Calu3 (cell line): ENCODE measurements around the gene WFIKKN2. TPM values are rescaled to one million over a fixed set of nuclear protein-coding genes. Genes with fewer than 3 reads are reported as not detected.

Experiments
- BruUV-seq: library from RNA; stranded (reverse); fragments of 400-500 nt; replicated peaks from 2 replicates; lab custom pipeline; 2021; lab: Mats Ljungman, UMichigan
- CTCF ChIA-PET: fragments of 300-600 bp; sonication (Branson Sonifier 250); formaldehyde crosslinking; loops from one replicate; lab custom pipeline; 2022; ENCODE audit warnings: antibody characterized with exemption; lab: Charles Lee
- DNase-seq: peaks from one replicate; pipeline ENCODE4 v3.0.0; 2022
- H3K27ac Mint-ChIP-seq: one replicate; pipeline ENCODE4 v1.8.0; 2022; ENCODE audit warnings: mixed read lengths; ENCODE audit not compliant: unreplicated experiment
- H3K27me3 Mint-ChIP-seq: one replicate; pipeline ENCODE4 v1.8.0; 2022; ENCODE audit warnings: mixed read lengths; ENCODE audit not compliant: unreplicated experiment
- H3K36me3 Mint-ChIP-seq: one replicate; pipeline ENCODE4 v1.8.0; 2022; ENCODE audit warnings: mild to moderate bottlenecking, moderate library complexity, mixed read lengths; ENCODE audit not compliant: insufficient read depth, unreplicated experiment
- H3K4me1 Mint-ChIP-seq: one replicate; pipeline ENCODE4 v1.8.0; 2022; ENCODE audit warnings: mild to moderate bottlenecking, low read depth, mixed read lengths; ENCODE audit not compliant: unreplicated experiment
- H3K4me3 Mint-ChIP-seq: one replicate; pipeline ENCODE4 v1.8.0; 2022; ENCODE audit warnings: mild to moderate bottlenecking, low read depth, moderate library complexity, mixed read lengths; ENCODE audit not compliant: unreplicated experiment
- H3K9me3 Mint-ChIP-seq: one replicate; pipeline ENCODE4 v1.8.0; 2022; ENCODE audit warnings: low read depth, mixed read lengths; ENCODE audit not compliant: unreplicated experiment
- intact Hi-C: fragments of 100-400 bp; cut with micrococcal nuclease; formaldehyde crosslinking; loops from one replicate; pipeline ENCODE4 v1.10.0; 2022; ENCODE audit not compliant: unreplicated experiment
- total RNA-seq: library from RNA; stranded (reverse); gene quantifications from 2 replicates; pipeline ENCODE4 v1.2.3, GENCODE V29; 2022
- TF ChIP-seq, protein P1 (sequence below): fragments of 200-600 bp; IDR thresholded peaks from one replicate; pipeline ENCODE4 v1.8.0; 2022; ENCODE audit warnings: antibody characterized with exemption; ENCODE audit not compliant: unreplicated experiment

The WFIKKN2 gene
- total RNA-seq, 1 experiment from 2014 or later: not detected

GRCh38 chr17:50864747-50865059, 29.3 kb downstream of the WFIKKN2 start:
- H3K4me1 Mint-ChIP-seq: peaks cover 31% of the 10 kb centered on the region
- peak overlapping the region; percentile 100 for H3K27ac Mint-ChIP-seq
- CTCF ChIA-PET: interaction anchor here (1.9 to 5.9 kb wide), 3 partner anchors 12 to 84 kb away, joined by 10 to 68 read pairs (median 36); no protein-coding TSS in a partner anchor
- no peaks in the 10 kb centered on the region for H3K27me3 Mint-ChIP-seq
- TF ChIP-seq, protein P1, sequence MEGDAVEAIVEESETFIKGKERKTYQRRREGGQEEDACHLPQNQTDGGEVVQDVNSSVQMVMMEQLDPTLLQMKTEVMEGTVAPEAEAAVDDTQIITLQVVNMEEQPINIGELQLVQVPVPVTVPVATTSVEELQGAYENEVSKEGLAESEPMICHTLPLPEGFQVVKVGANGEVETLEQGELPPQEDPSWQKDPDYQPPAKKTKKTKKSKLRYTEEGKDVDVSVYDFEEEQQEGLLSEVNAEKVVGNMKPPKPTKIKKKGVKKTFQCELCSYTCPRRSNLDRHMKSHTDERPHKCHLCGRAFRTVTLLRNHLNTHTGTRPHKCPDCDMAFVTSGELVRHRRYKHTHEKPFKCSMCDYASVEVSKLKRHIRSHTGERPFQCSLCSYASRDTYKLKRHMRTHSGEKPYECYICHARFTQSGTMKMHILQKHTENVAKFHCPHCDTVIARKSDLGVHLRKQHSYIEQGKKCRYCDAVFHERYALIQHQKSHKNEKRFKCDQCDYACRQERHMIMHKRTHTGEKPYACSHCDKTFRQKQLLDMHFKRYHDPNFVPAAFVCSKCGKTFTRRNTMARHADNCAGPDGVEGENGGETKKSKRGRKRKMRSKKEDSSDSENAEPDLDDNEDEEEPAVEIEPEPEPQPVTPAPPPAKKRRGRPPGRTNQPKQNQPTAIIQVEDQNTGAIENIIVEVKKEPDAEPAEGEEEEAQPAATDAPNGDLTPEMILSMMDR: no peak
- H3K9me3 Mint-ChIP-seq: no peaks in the 10 kb centered on the region
- DNase-seq: peak; percentile 36
- H3K36me3 Mint-ChIP-seq: peaks cover 84% of the 10 kb centered on the region
- no TSS peak for BruUV-seq
- H3K4me3 Mint-ChIP-seq: peak overlapping the region; percentile 78
- intact Hi-C loops: loop anchor here (5.0 to 10.0 kb wide), 2 partner anchors 43 to 290 kb away; partner anchors contain the start of gene NME1

- Mint-ChIP-seq H3K36me3 (peaks cover 81% of the 10 kb centered on the region), H3K27me3 (no peaks in the 10 kb centered on the region), H3K4me3 (peak overlapping the region; percentile 78), H3K9me3 (no peaks in the 10 kb centered on the region), H3K27ac (peak overlapping the region; percentile 100), H3K4me1 (peaks cover 31% of the 10 kb centered on the region)
- DNase-seq: peak; percentile 78
- no TSS peak for BruUV-seq
- intact Hi-C loops: loop anchor here (5.0 to 10.0 kb wide), 2 partner anchors 42 to 290 kb away; partner anchors contain the start of gene NME1
- TF ChIP-seq, protein P1: no peak
- CTCF ChIA-PET: interaction anchor here (0.6 to 5.9 kb wide), 13 partner anchors 12 to 288 kb away, joined by 3 to 68 read pairs (median 5); partner anchors contain the start of gene NME1
Observed at GRCh38 chr17:50865060-50865867, 29.9 kb downstream of the WFIKKN2 start.

- CTCF ChIA-PET: interaction anchor here (0.6 to 5.9 kb wide), 15 partner anchors 13 to 287 kb away, joined by 3 to 68 read pairs (median 5); partner anchors contain the start of gene NME1
Observed at GRCh38 chr17:50865868-50866260, 30.5 kb downstream of the WFIKKN2 start.

DNA sequence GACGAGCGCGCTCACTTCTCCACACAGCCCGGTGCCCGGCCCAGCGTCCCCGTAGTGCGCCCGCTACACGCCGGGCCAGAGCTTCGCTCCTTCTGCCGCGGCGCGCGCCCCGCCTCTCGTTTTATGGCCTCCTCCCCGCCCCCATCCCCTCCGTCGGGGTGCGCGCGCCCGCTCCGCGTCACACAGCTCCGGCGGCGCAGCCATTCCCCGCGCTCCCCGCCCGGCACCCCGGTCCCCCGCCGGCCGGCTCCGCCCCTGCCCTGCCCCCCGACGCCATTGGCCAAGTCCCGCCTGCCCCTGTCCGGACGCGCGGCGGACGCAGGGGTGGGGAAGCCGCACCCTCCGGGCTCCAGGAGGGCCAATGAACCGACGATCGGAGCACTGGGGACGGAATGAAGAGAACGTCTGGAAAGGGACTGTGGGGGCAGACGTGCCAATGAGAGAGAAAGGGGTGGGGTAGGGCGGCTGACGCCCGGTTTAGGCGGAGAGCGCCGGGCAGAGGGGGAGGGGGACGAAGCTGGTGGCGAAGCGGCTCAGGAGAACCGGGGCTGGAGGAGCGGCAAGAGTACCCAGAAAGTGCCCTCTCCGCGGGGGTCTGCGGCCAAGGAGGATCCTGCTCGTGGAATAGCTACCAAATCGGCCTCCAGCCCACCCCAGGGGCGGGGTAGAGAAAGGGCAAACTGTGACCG, 31.0 kb downstream of the WFIKKN2 start, which contains the start of gene TOB1:
TOB1 (minus strand) TSS at position 94 of the 689 bp plus-strand sequence. CDS start 2,337 bp downstream, outside the sequence.
- peak within 1 kb of the TSS; percentile 100 for H3K27ac Mint-ChIP-seq
- BruUV-seq: no TSS peak
- no peaks in the 10 kb centered on the region for H3K27me3 Mint-ChIP-seq
- intact Hi-C loops: loop anchor here (2.0 to 10.0 kb wide), 3 partner anchors 26 to 288 kb away; partner anchors contain the start of gene NME1
- no peaks in the 10 kb centered on the region for H3K9me3 Mint-ChIP-seq
- CTCF ChIA-PET: interaction anchor here (0.6 to 5.9 kb wide), 18 partner anchors 13 to 287 kb away, joined by 3 to 68 read pairs (median 6); partner anchors contain the start of gene NME1
- peaks cover 27% of the 10 kb centered on the region for H3K4me1 Mint-ChIP-seq
- H3K36me3 Mint-ChIP-seq: peaks cover 70% of the 10 kb centered on the region
- peak within 1 kb of the TSS; percentile 78 for H3K4me3 Mint-ChIP-seq
- TF ChIP-seq, protein P1: no peak
- DNase-seq: peak; percentile 100

More at GRCh38 chr17:50865868-50866260, 30.5 kb downstream of the WFIKKN2 start:
- no TSS peak for BruUV-seq
- H3K27ac Mint-ChIP-seq: peak overlapping the region; percentile 96
- no peaks in the 10 kb centered on the region for H3K27me3 Mint-ChIP-seq
- TF ChIP-seq, protein P1: no peak
- H3K4me3 Mint-ChIP-seq: peak overlapping the region; percentile 78
- no peak for DNase-seq
- peaks cover 31% of the 10 kb centered on the region for H3K4me1 Mint-ChIP-seq
- peaks cover 75% of the 10 kb centered on the region for H3K36me3 Mint-ChIP-seq
- H3K9me3 Mint-ChIP-seq: no peaks in the 10 kb centered on the region
- intact Hi-C loops: loop anchor here (2.0 to 10.0 kb wide), 3 partner anchors 27 to 289 kb away; partner anchors contain the start of gene NME1
